HepG2 (cell line): ENCODE data around the gene ACTR1B. TPM values are rescaled to one million over a fixed set of nuclear protein-coding genes. Genes with fewer than 3 reads are reported as not detected.
A peak's percentile ranks its signal among the peaks of the same experiment; 100 is the strongest.

ENCODE experiments used
- ATF2 ChIP-seq: sonication (generic); formaldehyde crosslinking; IDR thresholded peaks from 2 replicates; pipeline ENCODE4 v1.4.0; 2020; ENCODE audit warnings: missing genetic modification reagents
- CENPT ChIP-seq: sonication (generic); formaldehyde crosslinking; IDR thresholded peaks from 2 replicates; pipeline ENCODE4 v1.8.0; 2022; ENCODE audit warnings: low read depth, mild to moderate bottlenecking, moderate library complexity, missing genetic modification reagents
- FOXM1 ChIP-seq: sonication (generic); formaldehyde crosslinking; IDR thresholded peaks from 2 replicates; pipeline ENCODE4 v1.5.0; 2020; ENCODE audit warnings: missing genetic modification reagents
- HNRNPH1 ChIP-seq: fragments of 200-400 bp; formaldehyde crosslinking; optimal IDR thresholded peaks from 2 replicates; pipeline ENCODE3; 2017; ENCODE audit warnings: mild to moderate bottlenecking, low read depth, low read length
- HOXA9 ChIP-seq: sonication (generic); formaldehyde crosslinking; IDR thresholded peaks from 2 replicates; pipeline ENCODE4 v1.8.1; 2022; ENCODE audit warnings: missing genetic modification reagents, mild to moderate bottlenecking, moderate library complexity, borderline replicate concordance
- KDM5A ChIP-seq: fragments of 200-600 bp; sonication (generic); IDR thresholded peaks from 2 replicates; pipeline ENCODE4 v1.7.0; 2018; ENCODE audit warnings: antibody characterized with exemption, mild to moderate bottlenecking, low read length, borderline replicate concordance
- MNT ChIP-seq: fragments of 450-650 bp; IDR thresholded peaks from 2 replicates; pipeline ENCODE4 v1.6.1; 2016
- SRSF1 ChIP-seq: fragments of 200-400 bp; formaldehyde crosslinking; optimal IDR thresholded peaks from 2 replicates; pipeline ENCODE3; 2017; ENCODE audit warnings: mild to moderate bottlenecking, low read depth, low read length, moderate library complexity
- ZBTB43 ChIP-seq: sonication (generic); formaldehyde crosslinking; conservative IDR thresholded peaks from 2 replicates; pipeline ENCODE4 v1.4.0; 2020; ENCODE audit warnings: missing genetic modification reagents
- ZBTB46 ChIP-seq: sonication (generic); formaldehyde crosslinking; IDR thresholded peaks from 2 replicates; pipeline ENCODE4 v1.4.0; 2020; ENCODE audit warnings: mild to moderate bottlenecking, missing genetic modification reagents, borderline replicate concordance
- ZNF644 ChIP-seq: IDR thresholded peaks from 2 replicates; pipeline ENCODE4 v1.6.1; 2016; ENCODE audit warnings: low read depth
- polyA plus RNA-seq, 8 experiments: library from polyadenylated mRNA; depleted of rRNA in 3 of 8; stranded (reverse) in 7 of 8; unstranded in 1 of 8; fragments of >200 nt; fragmentation: Illumina TruSeq in 4 of 8; extraction: Trizol in 4 of 8; gene quantifications; 2 replicates each; pipeline versions ENCODE4 v1.2.1 to v1.2.3, GENCODE V29; 2011 to 2016; ENCODE audit warnings: low read depth in 4 of 8, missing spikeins in 1 of 8, mixed read lengths in 1 of 8; ENCODE audit not compliant: insufficient read depth in 1 of 8
- total RNA-seq, 5 experiments: library from RNA; depleted of rRNA; stranded (reverse); fragments of >200 nt; fragmentation: Illumina TruSeq; extraction: Trizol; gene quantifications; 2 replicates each; pipeline ENCODE4 v1.2.3, GENCODE V29; 2016; ENCODE audit warnings: low read depth in 1 of 5
- TF ChIP-seq, protein P1 (sequence below): sonication (generic); formaldehyde crosslinking; IDR thresholded peaks from 2 replicates; pipeline ENCODE4 v1.5.1; 2020; ENCODE audit warnings: mild to moderate bottlenecking, missing genetic modification reagents, borderline replicate concordance
- TF ChIP-seq, protein P2 (sequence below): sonication (generic); formaldehyde crosslinking; IDR thresholded peaks from 2 replicates; pipeline ENCODE4 v1.8.1; 2023; ENCODE audit warnings: mild to moderate bottlenecking, inconsistent platforms, moderate library complexity, missing genetic modification reagents, borderline replicate concordance

The ACTR1B gene
- total and polyA plus RNA-seq, 2 of the 13 experiments (the other 11 are each of a cell fraction or from before 2014, with no cell fraction given) = 61.7 to 76.7 TPM

DNA sequence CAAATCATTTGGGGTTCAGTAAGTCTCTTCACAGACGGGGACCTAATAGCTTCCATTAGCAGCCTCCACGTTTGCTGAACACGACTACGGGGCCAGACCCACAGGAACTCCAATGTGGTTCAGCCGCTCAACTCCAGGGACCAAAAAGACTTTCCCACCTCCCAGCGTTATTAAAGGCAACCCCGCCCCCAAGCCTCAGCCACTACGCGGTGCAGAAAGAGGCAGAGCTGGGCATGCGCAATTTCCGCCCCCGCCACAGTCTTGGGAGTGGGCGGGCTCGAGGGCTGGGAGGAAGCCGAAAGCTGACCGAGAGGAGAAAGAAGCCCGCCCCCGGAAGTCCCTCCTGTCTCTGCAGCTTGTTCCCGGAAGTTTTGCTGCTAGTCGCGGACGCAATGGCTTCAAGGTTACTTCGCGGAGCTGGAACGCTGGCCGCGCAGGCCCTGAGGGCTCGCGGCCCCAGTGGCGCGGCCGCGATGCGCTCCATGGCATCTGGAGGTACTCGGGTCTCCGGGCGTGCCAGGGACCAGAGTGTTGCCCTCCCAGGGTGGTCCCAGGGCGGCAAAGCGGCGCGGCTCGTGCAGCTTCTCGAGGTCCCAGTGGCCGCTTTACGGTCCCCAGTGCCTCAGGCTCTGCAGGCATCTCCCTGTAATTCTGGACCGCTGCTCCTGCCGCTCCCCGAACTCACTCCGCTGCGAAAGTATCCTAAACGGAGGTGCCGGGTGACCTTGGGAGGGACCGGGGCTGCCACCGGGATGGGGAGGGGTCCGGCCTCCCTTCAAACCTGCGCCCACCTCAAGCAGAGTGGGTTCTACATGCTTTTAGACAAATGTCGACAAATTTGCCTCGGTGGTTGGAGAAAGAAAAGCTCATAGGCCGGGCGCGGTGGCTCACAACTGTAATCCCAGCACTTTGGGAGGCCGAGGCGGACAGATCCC lies 17.9 kb downstream of the ACTR1B start, which contains the start of gene COX5B (continued):
- TF ChIP-seq ZNF644 (CRISPR knock-in tag) (no peak), HNRNPH1 (no peak), CENPT (CRISPR knock-in tag) (no peak), ATF2 (CRISPR knock-in tag) (peak; percentile 67; the same call in 1 of the 2 replicates), KDM5A (peak; percentile 89), ZBTB43 (peak; percentile 86), MNT (no peak), SRSF1 (peak; percentile 78), FOXM1 (CRISPR knock-in tag) (no peak), ZBTB46 (no peak), HOXA9 (no peak)
- TF ChIP-seq, protein P1, sequence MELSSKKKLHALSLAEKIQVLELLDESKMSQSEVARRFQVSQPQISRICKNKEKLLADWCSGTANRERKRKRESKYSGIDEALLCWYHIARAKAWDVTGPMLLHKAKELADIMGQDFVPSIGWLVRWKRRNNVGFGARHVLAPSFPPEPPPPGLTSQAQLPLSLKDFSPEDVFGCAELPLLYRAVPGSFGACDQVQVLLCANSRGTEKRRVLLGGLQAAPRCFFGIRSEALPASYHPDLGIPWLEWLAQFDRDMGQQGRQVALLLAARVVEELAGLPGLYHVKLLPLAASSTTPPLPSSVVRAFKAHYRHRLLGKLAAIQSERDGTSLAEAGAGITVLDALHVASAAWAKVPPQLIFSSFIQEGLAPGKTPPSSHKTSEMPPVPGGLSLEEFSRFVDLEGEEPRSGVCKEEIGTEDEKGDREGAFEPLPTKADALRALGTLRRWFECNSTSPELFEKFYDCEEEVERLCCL (CRISPR knock-in tag) = peak; percentile 21; the same call in 1 of the 2 replicates
- TF ChIP-seq, protein P2, sequence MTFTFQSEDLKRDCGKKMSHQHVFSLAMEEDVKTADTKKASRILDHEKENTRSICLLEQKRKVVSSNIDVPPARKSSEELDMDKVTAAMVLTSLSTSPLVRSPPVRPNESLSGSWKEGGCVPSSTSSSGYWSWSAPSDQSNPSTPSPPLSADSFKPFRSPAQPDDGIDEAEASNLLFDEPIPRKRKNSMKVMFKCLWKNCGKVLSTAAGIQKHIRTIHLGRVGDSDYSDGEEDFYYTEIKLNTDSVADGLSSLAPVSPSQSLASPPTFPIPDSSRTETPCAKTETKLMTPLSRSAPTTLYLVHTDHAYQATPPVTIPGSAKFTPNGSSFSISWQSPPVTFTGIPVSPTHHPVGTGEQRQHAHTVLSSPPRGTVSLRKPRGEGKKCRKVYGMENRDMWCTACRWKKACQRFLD (CRISPR knock-in tag) = peak; percentile 67
